SK-N-SH (cell line): ENCODE data around the gene PMP22. TPM values are rescaled to one million over a fixed set of nuclear protein-coding genes. Genes with fewer than 3 reads are reported as not detected.

Experiments
- CTCF ChIA-PET: fragments of 300-600, 350-600 bp; formaldehyde crosslinking; extraction: SDS; loops from one replicate; lab custom pipeline; 2021; lab: Yijun Ruan, JAX
- POLR2A ChIA-PET: fragments of 350-600 bp; sonication (Branson Sonifier 250); formaldehyde crosslinking; extraction: SDS; loops from one replicate; lab custom pipeline; 2020; ENCODE audit warnings: antibody characterized with exemption, inconsistent platforms; lab: Yijun Ruan, JAX
- DNase-seq: peaks from one replicate; pipeline ENCODE4 v3.0.0; 2012
- H2AFZ ChIP-seq: fragments of 200-600 bp; sonication (generic); 2 replicates; pipeline ENCODE4 v1.8.1; 2016; ENCODE audit warnings: antibody characterized with exemption, mild to moderate bottlenecking, low read depth
- H3F3A ChIP-seq: fragments of 200-600 bp; sonication (generic); replicated peaks from 2 replicates; pipeline ENCODE3; 2016; ENCODE audit warnings: antibody characterized with exemption, mild to moderate bottlenecking; ENCODE audit not compliant: insufficient read depth
- H3K27ac ChIP-seq, 2 experiments: fragments of 200-500 bp in 1 of 2; fragments of 200-600 bp in 1 of 2; sonication (Bioruptor generic) in 1 of 2; sonication (generic), shearing (Covaris generic) in 1 of 2; 2 replicates each; pipeline versions ENCODE4 v1.5.1 to v1.6.1; 2014 to 2016; ENCODE audit warnings: low read depth in 2 of 2, inconsistent platforms in 1 of 2, low read length in 1 of 2, mild to moderate bottlenecking in 1 of 2, mixed read lengths in 1 of 2
- H3K27me3 ChIP-seq: fragments of 200-600 bp; sonication (generic), shearing (Covaris generic); 2 replicates; pipeline ENCODE4 v1.6.1; 2016; ENCODE audit warnings: mixed run types; ENCODE audit not compliant: insufficient read depth
- H3K36me3 ChIP-seq, 2 experiments: fragments of 200-500 bp in 1 of 2; fragments of 200-600 bp in 1 of 2; sonication (Bioruptor generic) in 1 of 2; sonication (generic) in 1 of 2; replicated peaks in 1 of 2; 2 replicates each; pipeline versions ENCODE3 to v1.5.1; 2014 to 2016; ENCODE audit warnings: low read length in 1 of 2, mild to moderate bottlenecking in 1 of 2; ENCODE audit not compliant: insufficient read depth in 2 of 2, control insufficient read depth in 1 of 2
- H3K4me1 ChIP-seq, 2 experiments: fragments of 200-500 bp in 1 of 2; fragments of 200-600 bp in 1 of 2; sonication (Bioruptor generic) in 1 of 2; sonication (generic), shearing (Covaris generic) in 1 of 2; 2 replicates each; pipeline versions ENCODE4 v1.5.1 to v1.6.1; 2014 to 2016; ENCODE audit warnings: low read depth in 1 of 2, low read length in 1 of 2, mixed run types in 1 of 2; ENCODE audit not compliant: insufficient read depth in 2 of 2, control insufficient read depth in 1 of 2
- H3K4me2 ChIP-seq: fragments of 200-600 bp; sonication (generic), shearing (Covaris generic); 2 replicates; pipeline ENCODE4 v1.6.1; 2017; ENCODE audit warnings: mixed run types
- H3K4me3 ChIP-seq, 2 experiments: fragments of 200-500 bp in 1 of 2; fragments of 200-600 bp in 1 of 2; sonication (Bioruptor generic) in 1 of 2; sonication (generic), shearing (Covaris generic) in 1 of 2; 2 replicates each; pipeline versions ENCODE4 v1.5.1 to v1.8.1; 2014 to 2016; ENCODE audit warnings: low read depth in 2 of 2, inconsistent platforms in 1 of 2, low read length in 1 of 2, mild to moderate bottlenecking in 1 of 2, mixed read lengths in 1 of 2, moderate library complexity in 1 of 2
- H3K79me2 ChIP-seq: fragments of 200-600 bp; sonication (generic); 2 replicates; pipeline ENCODE4 v1.8.1; 2017; ENCODE audit warnings: mild to moderate bottlenecking; ENCODE audit not compliant: insufficient read depth
- H3K9ac ChIP-seq: fragments of 200-600 bp; sonication (generic); 2 replicates; pipeline ENCODE4 v1.6.1; 2017; ENCODE audit warnings: mixed run types
- H3K9me2 ChIP-seq: fragments of 200-600 bp; sonication (generic); 2 replicates; pipeline ENCODE4 v1.6.1; 2017; ENCODE audit warnings: mixed run types
- H3K9me3 ChIP-seq: fragments of 200-600 bp; sonication (generic); 2 replicates; pipeline ENCODE4 v1.6.1; 2017; ENCODE audit warnings: mixed run types, mild to moderate bottlenecking, moderate library complexity
- H4K20me1 ChIP-seq: fragments of 200-600 bp; sonication (generic); 2 replicates; pipeline ENCODE4 v1.6.1; 2017; ENCODE audit warnings: mild to moderate bottlenecking, mixed run types; ENCODE audit not compliant: insufficient read depth
- CHD2 ChIP-seq: fragments of 150-350 bp; IDR thresholded peaks from 2 replicates; pipeline ENCODE4 v1.6.1; 2018; ENCODE audit warnings: low read length; ENCODE audit not compliant: partially characterized antibody
- ELF1 ChIP-seq: IDR thresholded peaks from 2 replicates; pipeline ENCODE4 v1.4.0; 2012
- EZH2phosphoT487 ChIP-seq: fragments of 200-600 bp; sonication (generic); IDR thresholded peaks from 2 replicates; pipeline ENCODE4 v1.6.1; 2017; ENCODE audit warnings: low read depth, mixed run types, mild to moderate bottlenecking, antibody characterized with exemption, moderate library complexity, borderline replicate concordance
- FOSL2 ChIP-seq: IDR thresholded peaks from 2 replicates; pipeline ENCODE4 v1.4.0; 2012; ENCODE audit warnings: low read depth, mild to moderate bottlenecking, moderate library complexity, borderline replicate concordance
- FOXJ3 ChIP-seq: sonication (generic); formaldehyde crosslinking; IDR thresholded peaks from 2 replicates; pipeline ENCODE4 v1.5.1; 2020; ENCODE audit warnings: mild to moderate bottlenecking, missing genetic modification reagents
- FOXM1 ChIP-seq: IDR thresholded peaks from 2 replicates; pipeline ENCODE4 v1.4.0; 2012; ENCODE audit warnings: low read depth, mild to moderate bottlenecking
- GATA2 ChIP-seq: sonication (generic); formaldehyde crosslinking; IDR thresholded peaks from 2 replicates; pipeline ENCODE4 v1.5.0; 2020; ENCODE audit warnings: mild to moderate bottlenecking, missing genetic modification reagents
- JUND ChIP-seq: IDR thresholded peaks from 2 replicates; pipeline ENCODE4 v1.4.0; 2012
- MEF2A ChIP-seq: IDR thresholded peaks from 2 replicates; pipeline ENCODE4 v1.4.0; 2012; ENCODE audit warnings: low read depth, borderline replicate concordance
- MXI1 ChIP-seq: IDR thresholded peaks from 2 replicates; pipeline ENCODE4 v1.6.1; 2012; ENCODE audit warnings: mild to moderate bottlenecking, low read depth, low read length, improper control_type of control experiment
- NRF1 ChIP-seq: IDR thresholded peaks from 2 replicates; pipeline ENCODE4 v1.6.1; 2012; ENCODE audit warnings: low read depth, mild to moderate bottlenecking, low read length
- RAD21 ChIP-seq: IDR thresholded peaks from 2 replicates; pipeline ENCODE4 v1.6.1; 2012; ENCODE audit warnings: mild to moderate bottlenecking, low read length
- RCOR1 ChIP-seq: fragments of 150-350 bp; IDR thresholded peaks from 2 replicates; pipeline ENCODE4 v1.6.1; 2017; ENCODE audit warnings: antibody characterized with exemption, low read length
- RFX5 ChIP-seq: IDR thresholded peaks from 2 replicates; pipeline ENCODE4 v1.6.1; 2012; ENCODE audit warnings: mild to moderate bottlenecking, improper control_type of control experiment, low read length
- RXRA ChIP-seq: IDR thresholded peaks from 2 replicates; pipeline ENCODE4 v1.4.0; 2012; ENCODE audit warnings: low read depth, mild to moderate bottlenecking, borderline replicate concordance
- SMC3 ChIP-seq: IDR thresholded peaks from 2 replicates; pipeline ENCODE4 v1.6.1; 2012; ENCODE audit warnings: low read depth, low read length, improper control_type of control experiment
- TAF1 ChIP-seq: IDR thresholded peaks from 2 replicates; pipeline ENCODE4 v1.6.1; 2012; ENCODE audit warnings: low read depth, mild to moderate bottlenecking, low read length, moderate library complexity, borderline replicate concordance
- TCF12 ChIP-seq: IDR thresholded peaks from 2 replicates; pipeline ENCODE4 v1.4.0; 2012
- TEAD4 ChIP-seq: IDR thresholded peaks from 2 replicates; pipeline ENCODE4 v1.4.0; 2012; ENCODE audit warnings: mild to moderate bottlenecking, borderline replicate concordance; ENCODE audit not compliant: insufficient read depth
- YY1 ChIP-seq: IDR thresholded peaks from 2 replicates; pipeline ENCODE4 v1.4.0; 2012; ENCODE audit warnings: low read depth, mild to moderate bottlenecking
- whole genome bisulfite sequencing: methylation state at CpG from one replicate; pipeline ENCODE4 v1.1.6; 2017; ENCODE audit warnings: low lambda C conversion rate; 5-methylcytosine and 5-hydroxymethylcytosine counted together
- polyA plus RNA-seq, 3 experiments: library from polyadenylated mRNA; depleted of rRNA; stranded (reverse); fragments of >200 nt; gene quantifications; 2 replicates each; pipeline ENCODE4 v1.2.3, GENCODE V29; 2012
- TF ChIP-seq, protein P1 (sequence below): IDR thresholded peaks from 2 replicates; pipeline ENCODE4 v1.4.0; 2012; ENCODE audit warnings: low read depth
- TF ChIP-seq, protein P2 (sequence below): fragments of 150-350 bp; IDR thresholded peaks from 2 replicates; pipeline ENCODE4 v1.6.1; 2016; ENCODE audit warnings: mild to moderate bottlenecking, low read depth, low read length
- TF ChIP-seq, protein P3 (sequence below): IDR thresholded peaks from 2 replicates; pipeline ENCODE4 v1.4.0; 2012; ENCODE audit warnings: low read depth, borderline replicate concordance
- TF ChIP-seq, protein P4 (sequence below): fragments of 200-600 bp; sonication (generic); IDR thresholded peaks from 2 replicates; pipeline ENCODE4 v1.6.1; 2017; ENCODE audit warnings: antibody characterized with exemption, mild to moderate bottlenecking, moderate library complexity

Gene PMP22
- polyA plus RNA-seq, 1 of the 3 experiments (the other 2 are of a cell fraction) = 82.5 TPM

DNA sequence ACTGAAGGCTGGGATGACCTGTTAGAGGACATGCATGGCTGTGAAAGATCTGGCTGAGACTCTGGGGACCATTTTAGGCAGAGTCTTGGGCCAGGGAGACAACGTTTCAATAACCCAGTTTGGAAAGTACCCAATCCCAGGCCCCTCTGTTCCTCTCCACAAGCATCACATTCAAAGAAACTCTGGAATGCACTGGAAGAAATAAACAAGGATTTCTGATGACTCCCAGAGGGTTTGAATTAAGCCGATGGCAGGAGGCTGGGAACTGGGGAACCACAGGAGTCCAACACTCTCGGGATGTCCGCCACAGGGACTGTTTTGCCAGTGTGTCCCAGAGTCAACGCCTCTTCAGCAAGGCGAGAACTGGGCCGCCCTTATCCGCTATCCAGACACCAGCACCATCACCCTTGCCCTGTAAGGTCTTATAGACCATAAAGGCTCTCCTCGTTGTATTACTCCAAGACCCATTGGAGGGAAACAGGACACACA lies 3.3 kb downstream of the PMP22 start:
- Histone ChIP-seq H3K4me2 (peak overlapping the region; percentile 97), H3K9ac (peak overlapping the region; percentile 76; the same call in 1 of the 2 replicates)
- POLR2A ChIA-PET = interaction anchor here (1.5 kb wide), 2 partner anchors 235 to 241 kb away, joined by 3 to 6 read pairs; no protein-coding TSS in a partner anchor
- TF ChIP-seq RXRA (no peak), NRF1 (no peak)
- TF ChIP-seq, all 33 proteins: peak for 0
- Histone ChIP-seq H3K79me2 (peaks cover 18% of the 10 kb centered on the region; the same call in 1 of the 2 replicates), H4K20me1 (no peaks in the 10 kb centered on the region), H2AFZ (peak overlapping the region; percentile 87), H3K36me3 (peaks cover under 1 to 19% of the 10 kb centered on the region in 2 experiments), H3K4me3 (peak overlapping the region; percentile 72 to 92), H3K27ac (peak overlapping the region; percentile 78 to 92; a peak in 3 of 4 replicates), H3K9me3 (no peaks in the 10 kb centered on the region), H3K27me3 (no peaks in the 10 kb centered on the region; the same call in 1 of the 2 replicates), H3F3A (peaks cover 4% of the 10 kb centered on the region), H3K9me2 (no peaks in the 10 kb centered on the region), H3K4me1 (peaks cover 0 to 33% of the 10 kb centered on the region in 2 experiments; a peak in 2 of 4 replicates)
- DNase-seq = no peak
- 0% methylated on average over 6 of the region's 9 CpGs for WGBS
- CTCF ChIA-PET = interaction anchor here (0.5 to 13.3 kb wide), 17 partner anchors 16 to 846 kb away, joined by 3 to 359 read pairs (median 4); no protein-coding TSS in a partner anchor

DNA sequence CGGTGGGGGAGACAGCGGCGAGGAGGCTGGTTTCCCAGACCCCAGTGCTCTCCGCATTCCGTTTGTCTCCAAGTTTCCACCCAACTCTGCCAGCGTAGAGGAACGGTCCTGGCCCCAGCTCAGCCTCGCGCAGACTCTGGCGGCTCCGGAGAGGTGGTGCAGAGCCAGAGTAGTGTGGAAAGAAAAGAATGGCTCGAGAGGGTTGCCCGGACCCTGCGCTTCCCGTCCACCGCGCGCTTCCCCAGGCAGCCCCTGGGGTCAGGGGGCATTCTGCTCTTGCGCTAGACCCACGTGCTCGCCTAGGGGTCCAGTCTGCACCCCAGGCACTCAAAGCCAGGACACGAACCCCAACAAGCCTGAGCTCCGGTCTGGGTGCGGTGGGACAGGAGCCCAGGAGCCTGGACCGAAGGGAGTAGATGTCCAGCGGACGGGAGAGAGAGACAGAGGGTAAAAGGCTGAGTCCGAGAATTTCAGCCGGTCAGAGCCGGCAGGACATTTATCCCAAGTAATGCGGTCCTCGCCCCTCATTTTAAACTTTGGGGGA lies 3.8 kb downstream of the PMP22 start:
- no peaks in the 10 kb centered on the region; the same call in 1 of the 2 replicates for H3K27me3 ChIP-seq
- H3K9me2 ChIP-seq = no peaks in the 10 kb centered on the region
- peak overlapping the region; percentile 76; the same call in 1 of the 2 replicates for H3K9ac ChIP-seq
- ChIA-PET CTCF (interaction anchor here (0.5 to 13.3 kb wide), 15 partner anchors 32 to 847 kb away, joined by 3 to 359 read pairs (median 4); no protein-coding TSS in a partner anchor), POLR2A (interaction anchor here (1.5 kb wide), 1 partner anchor 236 kb away, joined by 3 read pairs; no protein-coding TSS in a partner anchor)
- H3K79me2 ChIP-seq = peaks cover 22% of the 10 kb centered on the region; the same call in 1 of the 2 replicates
- peak overlapping the region; percentile 72 to 92 for H3K4me3 ChIP-seq
- 7% methylated on average over 13 of the region's 32 CpGs for WGBS
- peaks cover 4% of the 10 kb centered on the region for H3F3A ChIP-seq
- H3K36me3 ChIP-seq = peaks cover 5 to 22% of the 10 kb centered on the region in 2 experiments
- H3K4me2 ChIP-seq = peak overlapping the region; percentile 97
- peaks cover 0 to 33% of the 10 kb centered on the region in 2 experiments; a peak in 2 of 4 replicates for H3K4me1 ChIP-seq
- H3K9me3 ChIP-seq = no peaks in the 10 kb centered on the region
- DNase-seq = peak; percentile 81
- peak overlapping the region; percentile 78 to 92 for H3K27ac ChIP-seq
- H2AFZ ChIP-seq = peak overlapping the region; percentile 87
- H4K20me1 ChIP-seq = no peaks in the 10 kb centered on the region; the same call in 1 of the 2 replicates
- TF ChIP-seq GATA2 (CRISPR knock-in tag) (no peak), RAD21 (no peak; the same call in 1 of the 2 replicates), MXI1 (0 out of 2 replicates have a peak, but pooled peaks have one; percentile 20), FOXJ3 (CRISPR knock-in tag) (no peak), ELF1 (no peak), JUND (no peak), SMC3 (peak; percentile 15; the same call in 1 of the 2 replicates), FOSL2 (no peak), RXRA (no peak), TCF12 (no peak), FOXM1 (no peak), NRF1 (peak; percentile 41), CHD2 (no peak), YY1 (no peak), RFX5 (no peak), RCOR1 (no peak), TEAD4 (no peak), MEF2A (no peak), EZH2phosphoT487 (no peak), TAF1 (no peak)
- TF ChIP-seq, protein P1, sequence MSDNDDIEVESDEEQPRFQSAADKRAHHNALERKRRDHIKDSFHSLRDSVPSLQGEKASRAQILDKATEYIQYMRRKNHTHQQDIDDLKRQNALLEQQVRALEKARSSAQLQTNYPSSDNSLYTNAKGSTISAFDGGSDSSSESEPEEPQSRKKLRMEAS = 0 out of 2 replicates have a peak, but pooled peaks have one; percentile 26
- TF ChIP-seq, protein P2, sequence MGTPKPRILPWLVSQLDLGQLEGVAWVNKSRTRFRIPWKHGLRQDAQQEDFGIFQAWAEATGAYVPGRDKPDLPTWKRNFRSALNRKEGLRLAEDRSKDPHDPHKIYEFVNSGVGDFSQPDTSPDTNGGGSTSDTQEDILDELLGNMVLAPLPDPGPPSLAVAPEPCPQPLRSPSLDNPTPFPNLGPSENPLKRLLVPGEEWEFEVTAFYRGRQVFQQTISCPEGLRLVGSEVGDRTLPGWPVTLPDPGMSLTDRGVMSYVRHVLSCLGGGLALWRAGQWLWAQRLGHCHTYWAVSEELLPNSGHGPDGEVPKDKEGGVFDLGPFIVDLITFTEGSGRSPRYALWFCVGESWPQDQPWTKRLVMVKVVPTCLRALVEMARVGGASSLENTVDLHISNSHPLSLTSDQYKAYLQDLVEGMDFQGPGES = no peak
- TF ChIP-seq, protein P3, sequence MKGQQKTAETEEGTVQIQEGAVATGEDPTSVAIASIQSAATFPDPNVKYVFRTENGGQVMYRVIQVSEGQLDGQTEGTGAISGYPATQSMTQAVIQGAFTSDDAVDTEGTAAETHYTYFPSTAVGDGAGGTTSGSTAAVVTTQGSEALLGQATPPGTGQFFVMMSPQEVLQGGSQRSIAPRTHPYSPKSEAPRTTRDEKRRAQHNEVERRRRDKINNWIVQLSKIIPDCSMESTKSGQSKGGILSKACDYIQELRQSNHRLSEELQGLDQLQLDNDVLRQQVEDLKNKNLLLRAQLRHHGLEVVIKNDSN = no peak
- TF ChIP-seq, protein P4, sequence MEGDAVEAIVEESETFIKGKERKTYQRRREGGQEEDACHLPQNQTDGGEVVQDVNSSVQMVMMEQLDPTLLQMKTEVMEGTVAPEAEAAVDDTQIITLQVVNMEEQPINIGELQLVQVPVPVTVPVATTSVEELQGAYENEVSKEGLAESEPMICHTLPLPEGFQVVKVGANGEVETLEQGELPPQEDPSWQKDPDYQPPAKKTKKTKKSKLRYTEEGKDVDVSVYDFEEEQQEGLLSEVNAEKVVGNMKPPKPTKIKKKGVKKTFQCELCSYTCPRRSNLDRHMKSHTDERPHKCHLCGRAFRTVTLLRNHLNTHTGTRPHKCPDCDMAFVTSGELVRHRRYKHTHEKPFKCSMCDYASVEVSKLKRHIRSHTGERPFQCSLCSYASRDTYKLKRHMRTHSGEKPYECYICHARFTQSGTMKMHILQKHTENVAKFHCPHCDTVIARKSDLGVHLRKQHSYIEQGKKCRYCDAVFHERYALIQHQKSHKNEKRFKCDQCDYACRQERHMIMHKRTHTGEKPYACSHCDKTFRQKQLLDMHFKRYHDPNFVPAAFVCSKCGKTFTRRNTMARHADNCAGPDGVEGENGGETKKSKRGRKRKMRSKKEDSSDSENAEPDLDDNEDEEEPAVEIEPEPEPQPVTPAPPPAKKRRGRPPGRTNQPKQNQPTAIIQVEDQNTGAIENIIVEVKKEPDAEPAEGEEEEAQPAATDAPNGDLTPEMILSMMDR = no peak
